GM18517 (cell line): ENCODE measurements around the gene GJD3.

Experiments
- ATAC-seq: cut with Tn5 transposase; IDR thresholded peaks from one replicate; pipeline ENCODE4 v1.9.1; 2021; ENCODE audit warnings: mild to moderate bottlenecking, moderate library complexity; ENCODE audit not compliant: unreplicated experiment

The GJD3 gene

DNA sequence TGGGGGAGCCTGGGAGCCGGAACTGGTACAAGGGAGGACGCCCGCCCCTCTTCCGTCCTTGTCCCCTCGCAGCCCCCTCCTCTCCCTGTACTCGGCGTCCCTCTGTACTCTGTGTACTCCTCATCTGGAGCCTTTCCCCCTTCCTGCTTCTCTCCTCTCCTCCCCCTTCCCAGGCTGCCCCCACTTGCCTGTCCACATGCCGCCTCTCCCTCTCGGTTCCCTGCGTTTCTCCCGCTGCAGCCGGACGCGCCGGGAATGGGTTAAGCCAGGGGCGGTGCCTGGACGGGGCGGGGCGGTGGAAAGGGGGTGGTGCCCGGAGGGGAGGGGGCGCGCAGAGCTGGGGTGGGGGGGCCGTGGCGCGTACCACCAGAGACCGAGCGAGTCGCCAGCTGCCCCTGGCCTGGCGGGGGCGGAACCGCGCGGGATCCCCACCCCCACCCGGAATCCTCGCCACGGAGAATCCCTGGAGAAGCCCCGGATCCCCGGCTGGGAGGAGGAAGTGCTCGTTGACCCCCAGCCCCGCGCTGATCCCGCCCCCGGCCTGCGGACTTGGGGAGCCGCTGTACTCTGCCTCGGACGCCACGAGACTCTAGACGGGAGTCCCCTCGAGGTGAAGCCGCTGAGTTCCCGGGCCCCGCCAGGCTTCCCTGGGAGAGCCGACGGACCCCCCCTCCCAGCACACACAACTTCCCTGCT is 22.6 kb downstream of the GJD3 start:
- ATAC-seq, result no peak

DNA sequence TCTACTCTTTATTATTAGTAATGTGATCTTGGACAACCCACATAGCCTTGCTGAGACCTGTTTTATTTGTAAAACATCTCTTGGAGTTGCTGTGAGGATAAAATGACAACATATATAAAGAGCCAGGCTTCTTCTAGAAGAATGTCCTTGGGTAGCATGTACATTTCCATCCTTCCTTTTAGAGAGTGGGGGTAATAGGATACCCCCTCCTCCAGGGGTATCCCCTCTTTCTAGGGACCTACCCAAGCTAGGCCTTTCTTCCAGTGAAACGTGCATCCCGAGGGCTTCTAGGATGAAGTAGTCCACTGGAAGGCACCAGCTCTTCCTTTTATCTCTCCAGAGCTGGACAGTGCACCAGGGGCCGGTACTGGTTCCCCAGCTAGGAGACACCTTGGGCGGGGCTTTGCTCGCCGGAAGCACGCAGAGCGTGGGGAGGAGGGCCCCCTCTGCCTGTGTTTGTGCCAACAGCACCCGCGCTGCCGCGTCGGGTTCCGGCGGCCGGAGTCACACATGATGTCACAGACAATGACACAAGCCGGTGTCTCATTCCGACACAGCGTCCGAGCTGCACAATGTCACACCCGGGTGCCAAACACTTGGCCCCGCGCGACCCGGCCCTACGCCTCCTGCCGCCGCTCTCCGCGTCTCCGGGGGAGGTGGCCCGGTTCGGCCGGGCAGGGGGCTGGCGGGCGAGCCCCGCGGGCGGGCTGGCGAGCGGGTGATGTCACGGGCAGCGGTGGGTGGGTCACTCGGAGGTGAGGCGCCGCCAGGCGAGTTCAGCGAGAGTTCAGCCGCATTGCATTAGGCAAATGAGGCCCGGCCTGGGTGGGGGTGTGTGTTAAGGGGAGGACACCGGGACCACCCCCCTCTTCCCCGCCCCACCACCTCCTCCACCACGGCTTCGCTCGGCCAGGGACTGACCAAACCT is 23.4 kb downstream of the GJD3 start:
- ATAC-seq, result peak; percentile 80

DNA sequence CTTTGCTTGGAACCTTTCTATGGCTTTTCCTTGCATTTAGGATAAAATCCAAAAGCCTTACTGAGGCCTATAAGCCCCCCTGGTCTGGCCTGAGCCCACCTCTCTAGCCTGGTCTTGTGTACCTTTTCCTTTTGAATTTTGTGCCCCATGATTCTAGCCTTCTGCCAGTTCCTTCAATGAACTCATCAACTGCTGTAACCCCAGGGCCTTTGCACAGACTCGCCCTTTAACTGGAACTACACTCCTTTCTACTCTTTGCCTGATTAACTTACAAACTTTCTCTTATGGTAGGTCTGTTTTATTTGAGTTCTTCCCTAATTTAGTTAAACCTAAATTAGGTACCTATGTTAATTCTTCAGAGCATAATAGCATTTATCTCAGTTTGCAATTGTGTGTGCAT is 24.2 kb downstream of the GJD3 start:
- ATAC-seq, result no peak

DNA sequence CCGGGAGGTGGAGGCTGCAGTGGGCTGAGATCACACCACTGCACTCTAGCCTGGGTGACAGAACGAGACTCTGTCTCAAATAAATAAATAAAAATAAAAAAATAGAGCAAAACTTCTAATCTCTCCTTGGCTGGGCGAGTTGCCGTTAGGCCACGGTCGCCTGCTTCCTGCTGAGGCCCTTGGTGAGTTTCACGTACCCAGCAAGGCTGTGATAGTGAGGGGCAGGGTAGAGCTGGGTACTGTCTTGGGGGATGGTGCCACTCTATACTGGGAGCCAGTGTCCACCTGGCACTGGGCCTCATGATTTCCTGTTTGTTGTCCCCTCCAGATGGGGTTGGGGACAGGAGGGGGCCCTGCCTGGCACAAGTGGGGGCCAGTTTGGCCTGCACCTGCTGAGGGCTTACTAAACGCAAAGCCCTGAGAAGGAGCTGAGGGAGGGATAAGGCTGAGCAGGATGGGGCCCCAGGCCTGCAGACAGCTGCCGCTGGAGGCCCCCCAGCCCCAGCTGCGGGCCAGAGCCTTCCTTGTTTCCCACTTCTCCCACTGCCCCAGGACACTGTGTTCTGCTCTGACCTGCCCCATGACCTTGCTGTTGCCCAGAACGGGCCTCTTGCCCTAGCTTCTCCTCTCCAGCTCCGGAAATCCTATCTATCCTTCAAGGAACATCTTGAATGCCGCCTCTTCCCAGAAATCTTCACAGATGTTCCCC is 25.4 kb downstream of the GJD3 start:
- no peak for ATAC-seq

DNA sequence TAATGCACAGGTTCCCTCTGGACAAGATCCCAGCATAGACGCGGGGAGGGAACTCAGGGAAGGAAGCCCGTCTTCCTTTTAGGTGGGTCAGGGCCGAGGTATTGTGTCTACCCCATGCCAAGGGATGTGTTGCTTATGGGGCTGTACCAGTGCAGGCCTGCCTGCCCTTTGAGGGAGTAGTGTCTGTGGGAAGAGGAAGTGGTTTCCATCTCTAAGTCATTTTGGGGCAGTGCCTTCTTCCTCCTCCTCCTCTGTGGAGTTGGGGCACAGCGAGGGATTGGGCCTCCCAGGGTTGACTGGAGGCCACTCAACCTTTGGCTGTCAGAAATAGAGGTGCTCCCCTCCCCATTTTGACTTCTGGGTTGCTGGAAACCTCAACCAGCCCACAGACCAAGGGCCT is 26.5 kb downstream of the GJD3 start:
- no peak for ATAC-seq

DNA sequence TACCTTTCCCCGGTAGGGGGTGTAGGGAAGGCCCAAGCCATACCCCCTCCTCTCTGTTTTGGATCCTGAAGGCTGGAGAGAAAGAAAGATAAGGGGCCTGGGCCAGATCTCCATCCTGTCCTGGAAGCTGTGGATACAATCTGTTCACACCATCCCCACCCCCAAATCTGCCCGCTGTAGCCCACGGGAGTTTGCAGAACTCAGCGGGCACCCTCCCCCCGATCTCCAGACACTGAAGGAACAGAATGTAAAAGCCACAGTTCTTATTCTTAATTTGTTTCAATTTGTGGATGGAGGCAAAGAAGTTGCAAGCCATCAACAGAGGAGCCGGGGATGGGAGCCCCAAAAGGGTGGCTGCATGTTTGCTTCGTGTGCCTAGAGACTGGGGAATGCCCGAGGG is 27.2 kb downstream of the GJD3 start:
- ATAC-seq, result no peak

DNA sequence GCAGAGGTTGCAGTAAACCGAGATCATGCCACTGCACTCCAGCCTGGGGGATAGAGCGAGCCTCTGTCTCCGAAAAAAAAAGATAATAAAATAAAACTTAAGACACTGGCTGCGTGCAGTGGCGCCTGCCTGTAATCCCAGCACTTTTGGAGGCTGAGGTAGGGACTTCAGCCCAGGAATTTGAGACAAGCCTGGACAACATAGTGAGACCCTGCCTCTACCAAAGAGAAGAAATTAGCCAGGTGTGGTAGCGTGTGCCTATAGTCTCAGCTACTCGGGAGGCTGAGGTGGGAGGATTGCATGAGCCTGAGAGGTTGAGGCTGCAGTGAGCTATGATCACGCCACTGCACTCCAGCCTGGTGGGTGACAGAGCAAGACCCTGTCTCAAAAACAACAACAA is 28.9 kb downstream of the GJD3 start:
- ATAC-seq, result no peak

DNA sequence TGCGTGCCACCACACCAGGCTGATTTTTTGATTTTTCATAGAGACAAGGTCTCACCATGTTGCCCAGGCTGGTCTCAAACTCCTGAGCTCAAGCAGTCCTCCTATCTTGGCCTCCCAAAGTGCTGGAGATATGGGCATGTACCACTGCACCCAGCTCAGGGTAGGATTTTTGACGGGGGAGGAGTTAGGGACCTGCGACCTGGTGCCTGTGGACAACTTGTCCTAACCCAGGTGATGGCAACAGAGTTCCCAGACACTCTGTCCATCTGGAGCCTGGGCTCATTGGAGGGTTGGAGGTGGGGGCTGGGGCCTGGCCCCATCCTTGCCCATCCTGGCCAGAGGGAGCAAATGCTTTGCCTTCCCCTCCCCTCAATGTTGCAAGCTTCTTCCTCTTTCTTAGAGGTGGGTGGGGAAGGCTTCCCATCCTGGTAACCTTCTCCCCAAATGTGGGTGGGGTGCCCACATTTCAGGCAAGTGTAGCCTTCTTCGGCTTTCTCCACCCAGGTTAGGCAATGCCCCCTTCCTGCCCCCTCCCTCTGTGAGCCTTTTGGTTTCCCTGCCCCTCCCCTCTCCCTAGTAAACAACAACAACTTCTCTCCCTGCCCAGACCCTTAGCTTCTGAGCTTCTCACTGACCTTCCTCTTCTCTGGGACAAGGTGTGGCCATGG is 30.6 kb downstream of the GJD3 start:
- ATAC-seq, result no peak

DNA sequence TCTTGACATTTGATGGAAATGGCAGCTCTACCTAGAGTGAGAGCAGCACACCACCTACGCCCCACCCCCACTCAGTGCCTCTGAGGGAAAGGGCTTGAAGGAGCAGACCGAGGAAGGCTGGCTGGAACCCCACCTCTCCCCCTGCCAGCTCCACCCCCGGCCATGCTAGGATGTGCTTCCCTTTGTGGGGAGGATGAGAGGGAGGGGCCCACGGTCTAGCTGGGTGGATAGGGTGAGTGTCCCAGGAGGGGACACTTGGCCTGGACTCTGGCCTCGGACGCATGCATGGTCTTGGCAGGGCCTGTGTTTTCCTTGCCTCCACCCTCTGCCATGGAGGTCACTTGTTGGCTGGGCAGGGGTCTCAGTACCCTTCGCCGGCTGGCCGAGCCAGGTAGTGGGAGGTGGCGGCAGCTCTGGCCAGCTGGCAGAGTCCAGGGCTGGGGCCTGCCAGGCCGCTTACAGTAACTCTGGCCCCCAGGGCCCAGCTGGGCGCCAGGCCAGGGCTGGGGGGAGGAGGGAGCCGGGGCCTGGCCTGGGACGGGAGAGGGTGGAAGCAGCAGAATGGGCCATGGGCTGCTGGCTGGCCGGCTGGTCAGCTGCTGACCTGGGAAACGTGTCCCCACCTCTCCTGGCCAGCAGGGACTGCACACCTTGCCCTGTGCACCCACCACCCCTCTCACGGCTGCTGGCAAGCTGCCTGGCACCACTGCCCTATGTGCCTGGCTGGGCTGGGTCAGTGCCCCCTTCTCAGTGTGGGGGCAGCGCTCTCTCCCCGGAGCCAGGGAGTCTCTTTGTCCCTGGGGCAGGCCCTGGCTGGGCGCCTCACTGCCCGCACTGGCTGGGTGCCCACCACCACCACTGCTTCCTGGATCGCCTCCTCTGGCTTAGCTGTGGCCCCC is 32.5 kb downstream of the GJD3 start:
- ATAC-seq, result no peak

DNA sequence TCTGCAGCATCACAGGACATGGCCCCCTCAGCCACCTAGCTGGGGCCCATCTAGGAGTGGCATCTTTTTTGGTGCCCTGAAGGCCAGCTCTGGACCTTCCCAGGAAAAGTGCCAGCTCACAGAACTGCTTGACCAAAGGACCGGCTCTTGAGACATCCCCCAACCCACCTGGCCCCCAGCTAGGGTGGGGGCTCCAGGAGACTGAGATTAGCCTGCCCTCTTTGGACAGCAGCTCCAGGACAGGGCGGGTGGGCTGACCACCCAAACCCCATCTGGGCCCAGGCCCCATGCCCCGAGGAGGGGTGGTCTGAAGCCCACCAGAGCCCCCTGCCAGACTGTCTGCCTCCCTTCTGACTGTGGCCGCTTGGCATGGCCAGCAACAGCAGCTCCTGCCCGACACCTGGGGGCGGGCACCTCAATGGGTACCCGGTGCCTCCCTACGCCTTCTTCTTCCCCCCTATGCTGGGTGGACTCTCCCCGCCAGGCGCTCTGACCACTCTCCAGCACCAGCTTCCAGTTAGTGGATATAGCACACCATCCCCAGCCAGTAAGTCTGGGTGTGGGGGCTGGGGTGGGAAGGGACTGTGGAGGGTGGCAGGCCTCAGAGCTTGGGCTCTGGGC is 33.6 kb downstream of the GJD3 start:
- no peak for ATAC-seq

DNA sequence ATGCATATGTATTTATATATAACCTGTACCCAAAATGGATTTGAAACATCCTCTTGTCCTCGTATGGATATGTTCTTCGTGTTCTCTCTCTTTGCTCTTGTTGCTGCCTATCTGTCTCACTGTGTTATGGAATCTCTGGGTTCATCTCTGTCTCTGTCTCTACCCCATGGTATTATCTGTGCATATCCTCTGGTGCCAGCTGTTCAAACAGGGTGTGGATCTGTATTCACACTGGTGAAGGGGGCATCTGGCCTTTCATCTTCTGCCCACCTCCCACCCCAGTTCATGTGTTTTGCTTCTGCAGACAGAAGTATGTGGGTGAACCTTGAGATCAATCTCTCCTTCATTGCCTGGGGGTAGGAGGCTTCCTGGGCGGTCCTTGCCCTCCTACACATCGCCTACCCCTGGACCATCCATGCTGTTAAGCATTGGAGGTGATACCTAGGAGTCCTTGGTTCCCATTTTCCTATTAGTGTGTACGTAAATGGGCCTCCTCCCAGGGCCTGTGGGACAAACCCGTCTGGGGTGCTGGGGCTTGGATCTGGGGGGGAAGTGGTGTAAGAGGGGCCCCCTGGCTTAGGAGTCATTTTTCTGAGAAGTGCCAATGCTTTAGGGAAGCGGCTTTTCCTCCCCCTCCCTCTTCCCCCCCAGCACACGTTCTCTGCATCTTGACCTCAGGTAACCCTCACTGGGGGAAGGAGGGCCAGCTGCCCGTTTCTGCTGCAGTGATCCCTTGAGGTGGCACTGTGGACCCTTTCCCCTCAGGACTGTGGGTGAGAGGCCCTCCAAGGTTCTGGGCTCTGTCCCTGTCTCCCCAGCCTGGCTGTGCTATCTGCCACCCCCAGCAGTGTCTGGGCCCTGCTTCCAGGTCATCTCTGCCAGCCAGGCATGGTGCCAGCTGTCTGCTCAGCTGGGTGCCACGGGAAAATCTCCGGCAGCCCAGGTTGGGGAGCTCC is 34.4 kb downstream of the GJD3 start:
- no peak for ATAC-seq

DNA sequence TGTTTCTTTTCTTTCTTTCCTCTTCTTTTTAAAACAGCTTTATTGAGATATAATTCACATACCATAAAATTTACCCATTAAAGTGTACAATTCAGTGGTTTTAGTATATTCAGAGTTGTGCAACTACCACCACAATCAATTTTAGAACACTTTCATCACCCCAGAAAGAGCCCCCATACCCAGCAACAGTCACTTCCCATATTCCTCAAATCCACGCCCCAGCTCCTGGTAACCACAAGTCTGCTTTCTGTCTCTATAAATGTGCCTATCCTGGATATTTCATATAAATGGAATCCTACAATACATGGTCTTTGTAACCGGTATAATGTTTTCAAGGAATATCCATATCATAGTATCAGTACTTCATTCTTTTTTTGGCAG is 36.2 kb downstream of the GJD3 start:
- ATAC-seq, result no peak

DNA sequence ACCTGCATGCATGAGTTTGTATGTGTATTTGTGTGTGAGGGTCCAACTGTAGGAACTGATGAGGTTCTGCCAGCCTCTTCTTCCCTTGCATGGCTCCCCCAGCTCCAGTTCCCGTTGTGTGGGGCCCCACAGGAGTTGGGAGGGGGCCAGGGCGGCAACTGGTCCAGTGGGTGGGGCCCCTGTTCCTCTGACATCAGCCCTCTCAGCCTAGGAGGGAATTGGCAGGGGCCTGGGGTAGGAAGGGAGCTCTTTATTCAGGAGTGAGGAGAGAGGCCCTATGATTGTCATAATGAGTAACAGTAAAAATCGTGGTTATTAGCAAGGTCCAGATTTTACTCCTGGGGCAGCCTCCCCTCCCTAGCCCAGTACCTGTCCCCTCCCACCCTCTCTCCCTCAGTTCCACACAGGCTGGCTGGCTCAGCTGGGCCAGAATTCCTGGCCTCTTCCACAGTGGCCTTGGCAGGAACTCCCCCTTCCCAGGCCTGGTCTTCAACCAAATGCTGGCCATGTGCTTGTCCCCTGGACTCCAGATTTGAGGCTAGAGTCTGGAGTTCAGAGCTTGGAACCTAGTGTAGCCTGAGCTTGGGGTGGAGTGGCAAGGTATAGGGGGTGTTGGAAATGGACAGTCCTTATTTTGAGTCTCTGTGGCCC is 36.7 kb downstream of the GJD3 start:
- no peak for ATAC-seq

DNA sequence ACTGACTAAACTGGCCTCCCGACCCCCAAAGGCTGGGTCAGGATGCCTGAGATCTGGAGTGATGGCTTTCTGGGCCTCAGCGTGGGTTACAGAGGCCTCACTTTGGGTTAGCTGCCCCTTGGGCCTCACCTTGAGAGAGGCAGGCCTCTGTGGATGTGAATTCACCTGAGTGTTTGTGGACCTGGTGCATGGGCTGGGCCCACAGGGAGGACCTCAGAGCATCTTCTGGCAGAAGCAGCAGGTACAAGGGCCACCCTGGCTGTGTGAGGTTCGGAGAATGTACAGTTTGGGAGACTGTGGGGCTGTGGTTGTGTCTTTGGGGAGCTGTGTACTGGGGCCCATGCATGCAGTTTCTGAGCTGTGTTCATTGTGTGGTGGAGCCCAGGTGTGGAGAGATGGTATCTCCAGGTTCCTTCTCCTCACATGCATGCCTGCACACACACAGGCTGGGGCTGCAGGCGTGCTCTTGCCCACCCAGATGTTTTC is 37.2 kb downstream of the GJD3 start:
- no peak for ATAC-seq

DNA sequence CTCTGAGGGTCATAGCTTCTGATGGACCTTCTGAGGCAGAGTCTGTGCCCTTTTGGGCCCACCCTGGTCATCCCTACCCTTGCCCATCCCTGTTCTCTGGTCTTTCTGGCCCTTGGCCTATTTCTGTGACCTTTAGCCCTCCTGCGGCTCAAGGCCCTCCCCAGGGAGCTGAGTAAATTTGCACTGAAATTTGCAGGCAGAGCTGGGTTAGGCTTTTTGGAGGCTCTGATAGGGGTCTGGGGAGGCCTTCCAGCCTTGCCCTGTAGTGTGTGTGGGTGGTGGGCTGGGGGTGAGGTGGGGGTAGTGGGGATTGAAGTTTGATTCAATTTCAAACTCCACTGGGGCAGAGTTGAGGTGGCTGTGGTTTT is 37.7 kb downstream of the GJD3 start:
- ATAC-seq, result no peak

DNA sequence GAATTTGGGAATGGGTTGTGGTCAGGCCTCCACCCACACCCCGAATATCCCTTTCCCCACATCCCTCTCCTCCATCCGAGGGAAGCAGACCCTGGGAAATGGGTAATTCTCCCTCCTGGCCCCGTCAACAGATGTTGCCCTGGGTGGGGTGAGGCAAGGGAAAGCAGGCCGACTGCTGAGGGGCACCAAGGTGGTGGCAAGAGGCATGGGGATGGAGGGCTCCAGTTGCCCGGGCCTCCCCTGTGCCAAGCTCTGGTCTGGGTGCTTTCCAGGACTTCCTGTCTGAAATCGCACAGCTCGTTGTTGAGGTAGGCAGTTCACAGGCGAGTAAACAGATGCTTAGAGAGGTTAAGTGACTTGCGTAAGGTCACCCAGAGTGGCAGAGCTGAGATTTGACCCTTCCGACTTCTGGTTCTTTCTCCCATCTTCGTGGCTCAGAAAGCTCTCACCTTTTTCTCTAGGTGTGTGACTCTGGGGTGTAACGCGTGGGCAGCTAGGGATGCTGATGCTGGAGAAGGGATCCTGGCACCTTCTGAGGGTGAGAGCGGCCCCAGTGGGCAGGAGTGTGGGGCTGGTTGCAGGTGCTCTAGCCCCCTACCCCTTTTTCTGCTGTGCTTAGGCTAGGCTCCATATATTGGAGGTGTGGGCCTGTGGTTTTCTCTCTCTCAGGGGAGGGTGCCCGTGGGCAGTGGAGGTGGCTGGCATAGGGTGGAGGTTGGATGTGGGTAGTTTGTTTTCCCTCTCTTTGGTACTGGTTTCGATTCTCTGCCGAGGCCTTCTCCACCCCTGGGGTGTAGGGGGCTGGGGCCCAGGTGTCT is 38.3 kb downstream of the GJD3 start:
- no peak for ATAC-seq
